GM19025 (cell line): Measurements from ENCODE around the gene FUOM.

Experiments
- ATAC-seq: cut with Tn5 transposase; IDR thresholded peaks from one replicate; pipeline ENCODE4 v1.9.1; 2021; ENCODE audit warnings: mild to moderate bottlenecking, low read depth, moderate library complexity; ENCODE audit not compliant: unreplicated experiment

FUOM gene

GRCh38 chr10:133357285-133358161 is at the start of gene FUOM:
Gene FUOM, minus strand, starts transcription at chr10:133358019. Its CDS starts 12 bp downstream, at chr10:133358007.
- ATAC-seq, result peak; percentile 67

- ATAC-seq, result no peak
Observed at GRCh38 chr10:133405844-133406527, 48.2 kb upstream of the FUOM start.

DNA sequence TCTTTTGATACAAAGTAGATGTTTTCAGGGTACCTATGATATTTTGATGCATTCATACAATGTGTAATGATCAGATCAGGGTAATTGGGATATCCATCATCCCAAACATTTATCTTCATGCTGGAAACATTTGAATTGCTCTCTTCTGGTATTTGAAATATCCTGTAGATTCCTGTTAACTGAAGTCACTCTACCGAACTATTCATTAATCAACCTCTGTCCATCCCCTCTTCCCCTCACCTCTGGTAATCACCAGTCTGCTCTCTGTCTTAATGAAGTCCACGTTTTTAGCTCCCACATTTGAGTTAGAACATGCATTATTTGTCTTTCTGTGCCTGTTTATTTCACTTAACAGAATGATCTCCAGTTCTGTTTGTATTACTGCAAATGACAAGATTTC is 47.5 kb upstream of the FUOM start:
- ATAC-seq, result no peak

- ATAC-seq, result no peak
Observed at GRCh38 chr10:133403784-133404183, 46.0 kb upstream of the FUOM start.

DNA sequence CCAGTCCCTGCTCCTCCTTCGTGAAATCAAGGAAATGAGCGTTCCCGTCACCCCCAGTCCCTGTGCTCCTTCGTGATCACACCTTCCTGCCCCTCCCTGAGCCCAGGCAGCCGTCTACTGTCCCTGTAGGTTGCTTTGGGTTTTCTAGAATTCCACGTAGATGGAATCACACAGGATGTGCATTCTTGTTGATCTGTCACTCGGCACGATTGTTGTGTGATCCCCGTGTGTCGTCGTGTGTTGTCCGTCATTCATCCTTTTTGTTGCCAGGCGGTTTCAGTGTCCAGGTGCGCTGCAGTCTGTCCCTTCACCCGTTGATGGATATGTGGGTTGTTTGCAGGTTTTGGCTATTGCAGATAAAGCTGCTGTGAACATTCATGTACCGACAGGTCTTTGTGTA is 45.5 kb upstream of the FUOM start:
- ATAC-seq, result no peak

- no peak for ATAC-seq
Observed at GRCh38 chr10:133401981-133402725, 44.3 kb upstream of the FUOM start.

- no peak for ATAC-seq
Observed at GRCh38 chr10:133401500-133401899, 43.7 kb upstream of the FUOM start.

DNA sequence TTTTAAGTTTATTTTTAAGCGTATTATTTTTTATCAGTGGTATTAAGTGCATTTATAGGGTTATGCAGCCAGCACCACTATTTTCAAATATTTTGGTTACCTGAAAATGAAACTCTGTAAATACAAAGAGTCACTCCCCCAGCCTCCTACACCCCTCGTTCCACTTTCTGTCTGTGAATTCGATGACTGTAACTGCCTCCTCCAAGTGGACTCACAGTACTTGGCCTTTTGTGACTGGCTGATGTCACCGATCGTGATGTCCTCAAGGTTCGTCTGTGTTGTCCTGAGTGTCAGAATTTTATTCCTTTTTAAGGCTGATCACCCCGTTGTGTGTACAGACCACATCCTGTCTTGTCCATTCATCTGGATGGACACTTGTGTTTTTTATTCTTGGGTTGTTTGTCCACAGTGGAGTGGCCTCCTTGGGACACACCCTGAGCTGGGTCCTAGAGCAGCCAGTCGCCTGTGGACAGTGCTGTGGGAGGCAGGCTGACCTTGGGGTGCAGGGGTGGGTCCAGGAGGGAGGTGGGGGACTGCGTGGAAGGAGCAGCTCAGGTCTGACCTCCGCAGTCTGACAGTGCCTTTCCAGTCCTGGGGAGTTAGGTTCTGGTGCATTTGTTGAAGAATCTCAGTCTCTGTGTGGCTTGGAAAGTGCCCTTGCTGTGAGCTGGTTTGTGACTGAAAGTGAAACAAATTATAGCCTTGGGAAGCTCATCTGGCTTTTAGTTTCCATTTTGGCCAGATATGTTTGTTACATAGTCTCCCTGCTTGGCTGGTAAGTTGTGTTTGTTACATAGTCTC is 43.0 kb upstream of the FUOM start:
- peak; percentile 59 for ATAC-seq

DNA sequence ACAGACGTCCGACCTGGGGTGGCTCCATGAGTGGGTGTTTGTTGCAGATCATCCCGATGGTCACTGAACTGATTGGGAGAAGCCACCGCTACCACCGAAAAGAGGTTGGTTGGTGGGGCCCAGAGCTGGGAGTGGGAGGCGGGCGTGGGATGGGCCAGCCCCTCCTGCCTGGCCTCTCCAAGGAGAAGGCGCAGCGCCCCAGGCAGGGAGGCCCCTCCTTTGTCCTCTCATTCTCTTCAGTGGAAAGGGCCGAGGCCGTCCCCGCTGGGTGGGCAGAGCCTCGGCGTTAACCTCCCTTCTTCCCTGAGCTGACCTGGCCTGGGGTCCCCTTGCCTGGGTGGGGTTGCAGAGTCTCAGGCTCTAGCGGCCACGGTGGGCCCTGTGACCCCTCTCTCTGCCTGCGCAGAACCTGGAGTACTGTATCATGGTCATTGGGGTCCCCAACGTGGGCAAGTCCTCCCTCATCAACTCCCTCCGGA is 41.3 kb upstream of the FUOM start:
- no peak for ATAC-seq

- no peak for ATAC-seq
Observed at GRCh38 chr10:133397938-133398337, 40.1 kb upstream of the FUOM start.

- ATAC-seq, result no peak
Observed at GRCh38 chr10:133396035-133396624, 38.3 kb upstream of the FUOM start.

DNA sequence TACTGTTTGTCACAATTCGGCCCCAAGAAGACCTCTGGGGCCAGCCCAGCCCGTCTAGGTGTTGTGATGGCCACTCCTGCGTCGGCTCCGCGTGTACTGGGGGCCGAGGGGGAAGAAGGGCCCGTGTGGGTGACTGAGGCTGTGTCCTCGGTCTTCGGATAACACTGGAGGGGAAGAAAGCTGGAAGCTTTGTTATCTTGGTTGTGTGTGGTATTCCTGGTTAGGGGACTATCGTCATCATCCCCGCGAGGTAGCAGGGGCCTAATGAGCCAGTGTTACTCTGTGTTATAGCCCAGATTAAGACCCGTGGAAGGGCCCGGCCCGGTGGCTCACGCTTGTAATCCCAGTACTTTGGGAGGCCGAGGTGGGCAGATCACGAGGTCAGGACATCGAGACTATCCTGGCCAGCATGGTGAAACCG is 37.0 kb upstream of the FUOM start:
- no peak for ATAC-seq

DNA sequence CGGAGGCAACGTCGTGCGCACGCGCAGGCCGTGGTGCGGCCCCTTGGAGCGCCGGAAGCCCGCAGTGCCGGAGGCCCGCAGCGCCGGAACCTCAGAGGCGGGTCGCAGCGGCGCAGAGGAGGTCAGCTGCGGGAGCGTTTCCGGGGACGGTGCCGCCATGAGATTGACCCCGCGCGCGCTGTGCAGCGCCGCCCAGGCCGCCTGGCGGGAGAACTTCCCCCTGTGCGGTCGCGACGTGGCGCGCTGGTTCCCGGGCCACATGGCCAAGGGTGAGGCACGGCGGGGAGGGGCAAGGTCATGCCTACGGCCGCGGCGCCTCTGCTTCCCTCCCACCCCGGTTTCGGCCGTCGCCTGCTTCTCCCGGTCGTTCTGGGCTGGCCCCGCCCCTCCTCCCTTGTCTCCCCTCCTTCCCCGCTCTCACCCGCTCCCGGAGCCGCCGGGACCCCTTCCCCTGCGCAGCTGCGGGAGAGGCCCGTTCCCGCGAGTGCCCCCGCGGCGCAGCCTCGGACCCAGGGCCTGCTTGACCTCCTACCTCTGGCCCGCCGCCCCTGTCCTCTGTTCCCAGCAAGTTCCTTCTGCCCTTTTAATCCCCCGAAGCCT is 36.3 kb upstream of the FUOM start, which contains the start of gene MTG1:
Gene MTG1 (plus strand): TSS at position 94 of the 600 bp plus-strand sequence. CDS start 64 bp downstream, at position 158.
- ATAC-seq, result peak; percentile 71

- no peak for ATAC-seq
Observed at GRCh38 chr10:133393401-133394063, 35.7 kb upstream of the FUOM start.

DNA sequence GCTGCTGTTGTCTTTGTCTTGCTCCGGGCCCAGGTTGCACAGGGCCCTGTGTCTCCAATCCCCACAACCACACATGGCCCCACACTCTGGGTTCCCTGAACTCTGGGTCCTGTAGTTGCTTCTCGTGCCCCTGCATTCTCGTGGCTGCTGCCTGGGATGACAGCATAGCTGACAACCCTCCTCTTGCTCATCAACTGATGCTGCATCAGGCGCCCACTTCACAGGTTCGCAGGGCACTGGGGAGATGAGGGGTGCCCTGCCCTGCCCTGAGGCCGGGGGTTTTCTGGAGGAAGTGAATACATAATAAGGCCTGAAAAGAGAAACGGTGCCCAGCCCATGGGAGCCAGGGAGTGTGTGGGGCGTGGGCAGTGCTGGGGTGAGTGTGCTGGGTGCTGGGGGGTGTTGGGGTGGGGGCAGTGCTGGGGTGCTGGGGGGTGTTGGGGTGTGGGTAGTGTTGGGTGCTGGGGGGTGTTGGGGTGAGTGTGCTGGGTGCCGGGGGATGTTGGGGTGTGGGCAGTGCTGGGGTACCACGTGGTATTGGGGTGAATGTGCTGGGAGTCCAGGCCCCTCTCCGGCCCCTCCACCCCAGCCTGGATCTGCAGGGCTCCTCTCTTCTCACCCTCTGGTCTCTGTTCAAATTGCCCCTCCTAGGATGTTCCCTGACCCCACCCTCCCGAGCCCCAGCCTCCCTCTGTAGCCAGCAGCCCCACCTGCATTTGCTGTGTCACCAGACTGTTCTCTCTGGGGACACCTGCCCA is 34.1 kb upstream of the FUOM start:
- no peak for ATAC-seq

DNA sequence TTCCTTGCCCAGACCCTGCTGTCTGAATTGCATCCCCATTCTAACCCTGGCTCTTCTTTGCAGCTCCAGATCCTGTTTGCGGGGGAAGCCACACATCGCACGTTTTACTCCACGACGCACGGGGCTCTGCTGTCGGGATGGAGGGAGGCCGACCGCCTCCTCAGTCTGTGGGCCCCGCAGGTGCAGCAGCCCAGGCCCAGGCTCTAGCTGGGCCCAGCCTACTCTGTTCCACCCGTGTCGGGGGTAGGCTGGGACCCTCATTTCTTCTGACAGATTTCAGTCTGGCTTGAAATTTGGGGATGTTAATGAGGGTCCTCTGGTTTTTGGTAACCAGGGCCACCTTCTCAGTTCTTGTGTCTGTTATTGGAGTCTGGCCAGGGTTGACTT is 33.4 kb upstream of the FUOM start:
- no peak for ATAC-seq

DNA sequence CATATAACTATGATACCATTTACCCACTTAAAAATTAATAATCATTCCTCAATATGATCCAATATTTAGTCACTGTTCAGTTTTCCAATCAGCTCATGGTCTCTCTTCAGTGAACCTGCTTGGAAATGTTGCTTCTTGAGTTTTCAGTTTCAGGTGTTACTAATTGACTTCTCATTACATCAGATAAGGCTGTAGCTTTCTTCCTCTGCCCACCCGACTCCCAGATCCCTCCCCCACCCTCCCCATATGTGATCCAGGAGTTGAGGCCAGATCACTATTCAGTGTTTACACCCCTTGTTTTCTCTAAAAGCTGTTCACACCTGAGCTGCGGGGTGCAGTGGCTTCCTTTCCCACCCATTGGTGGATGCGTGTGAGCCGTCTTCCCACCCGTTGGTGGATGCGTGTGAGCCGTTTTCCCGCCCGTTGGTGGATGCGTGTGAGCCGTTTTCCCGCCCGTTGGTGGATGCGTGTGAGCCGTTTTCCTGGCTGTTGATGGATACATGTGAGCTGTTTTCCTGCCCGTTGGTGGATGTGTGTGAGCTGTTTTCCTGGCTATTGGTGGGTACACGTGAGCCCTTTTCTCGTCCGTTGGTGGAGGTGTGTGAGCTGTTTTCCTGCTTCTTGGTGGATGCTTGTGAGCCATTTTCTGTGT is 32.9 kb upstream of the FUOM start:
- ATAC-seq, result no peak
